ENCODE measurements around the gene NIPAL1. TPM values are rescaled to one million over a fixed set of nuclear protein-coding genes. Genes with fewer than 3 reads are reported as not detected.

The NIPAL1 gene
- total RNA-seq, 2 donors from 2014 or later: 43.5 to 53.6 TPM

- DNase-seq: no peak
- intact Hi-C loops (cut with DNase I, micrococcal nuclease): no loop called here
- ATAC-seq: peak; percentile 69
These were observed 30.9 kb downstream of the NIPAL1 start for GRCh38 chr4:48047421-48047844.

- ATAC-seq (peak; percentile 80), DNase-seq (peak in 1 of 2 donors; percentile 34)
- intact Hi-C loops (cut with DNase I, micrococcal nuclease): no loop called here
These were observed 31.3 kb downstream of the NIPAL1 start for GRCh38 chr4:48047896-48048295.

- DNase-seq (no peak), ATAC-seq (no peak)
- intact Hi-C loops (cut with DNase I, micrococcal nuclease): no loop called here
These were observed 32.9 kb downstream of the NIPAL1 start for GRCh38 chr4:48049483-48049882.

- ATAC-seq (no peak), DNase-seq (no peak)
- intact Hi-C loops (cut with DNase I, micrococcal nuclease): no loop called here
These were observed 34.5 kb downstream of the NIPAL1 start for GRCh38 chr4:48051078-48051477.

GRCh38 chr4:48058617-48059530 lies 42.3 kb downstream of the NIPAL1 start:
- intact Hi-C loops (cut with DNase I, micrococcal nuclease): no loop called here
- ATAC-seq: no peak
- no peak for DNase-seq

- intact Hi-C loops (cut with DNase I, micrococcal nuclease): no loop called here
- DNase-seq: no peak
- no peak for ATAC-seq
These were observed 47.8 kb downstream of the NIPAL1 start for GRCh38 chr4:48064349-48064748.

GRCh38 chr4:48065587-48066052 lies 49.0 kb downstream of the NIPAL1 start:
- ATAC-seq (no peak), DNase-seq (no peak)
- intact Hi-C loops (cut with DNase I, micrococcal nuclease): no loop called here

GRCh38 chr4:48067536-48067935 lies 51.0 kb downstream of the NIPAL1 start:
- intact Hi-C loops (cut with DNase I, micrococcal nuclease): no loop called here
- DNase-seq: no peak
- ATAC-seq: no peak

- intact Hi-C loops (cut with DNase I, micrococcal nuclease): no loop called here
- ATAC-seq: no peak
- DNase-seq: no peak
These were observed 51.6 kb downstream of the NIPAL1 start for GRCh38 chr4:48068182-48068581.

GRCh38 chr4:48069026-48069425 lies 52.5 kb downstream of the NIPAL1 start:
- DNase-seq (no peak), ATAC-seq (no peak)
- intact Hi-C loops (cut with DNase I, micrococcal nuclease): no loop called here

GRCh38 chr4:48071191-48071590 lies 54.6 kb downstream of the NIPAL1 start:
- DNase-seq (no peak), ATAC-seq (no peak)
- intact Hi-C loops (cut with DNase I, micrococcal nuclease): no loop called here

- ATAC-seq (no peak), DNase-seq (no peak)
- intact Hi-C loops (cut with DNase I, micrococcal nuclease): no loop called here
These were observed 57.1 kb downstream of the NIPAL1 start for GRCh38 chr4:48073567-48074103.

GRCh38 chr4:48074657-48075056 lies 58.1 kb downstream of the NIPAL1 start:
- ATAC-seq: no peak
- intact Hi-C loops (cut with DNase I, micrococcal nuclease): no loop called here
- no peak for DNase-seq

GRCh38 chr4:48078425-48078824 lies 61.9 kb downstream of the NIPAL1 start:
- ATAC-seq (no peak), DNase-seq (no peak)
- intact Hi-C loops (cut with DNase I, micrococcal nuclease): no loop called here

GRCh38 chr4:48078862-48079655 lies 62.5 kb downstream of the NIPAL1 start:
- no peak for DNase-seq
- intact Hi-C loops (cut with DNase I, micrococcal nuclease): no loop called here
- no peak for ATAC-seq

- ATAC-seq (peak; percentile 30), DNase-seq (no peak)
- intact Hi-C loops (cut with DNase I, micrococcal nuclease): loop anchor here in 1 of 2 donors (10.0 kb wide), 1 partner anchor 75 kb away; no protein-coding TSS in a partner anchor
These were observed 63.4 kb downstream of the NIPAL1 start for GRCh38 chr4:48079972-48080391.

- no peak for ATAC-seq
- intact Hi-C loops (cut with DNase I, micrococcal nuclease): loop anchor here in 1 of 2 donors (10.0 kb wide), 1 partner anchor 76 kb away; no protein-coding TSS in a partner anchor
- no peak for DNase-seq
These were observed 64.6 kb downstream of the NIPAL1 start for GRCh38 chr4:48081196-48081595.

- intact Hi-C loops (cut with DNase I, micrococcal nuclease): loop anchor here in 1 of 2 donors (10.0 kb wide), 1 partner anchor 78 kb away; no protein-coding TSS in a partner anchor
- ATAC-seq: no peak
These were observed 66.4 kb downstream of the NIPAL1 start for GRCh38 chr4:48082956-48083355.

More at GRCh38 chr4:48082956-48083355, 66.4 kb downstream of the NIPAL1 start:
- no peak for DNase-seq
